T-helper 1 cell treated with Interleukin-12 subunit alpha and Interleukin-12 subunit beta and Interleukin-4 antibody, amounts not matched to agents 30 μg/mL and 1 μg/mL, for 36 hours (primary cell): ENCODE data around the gene PTPRU.

Experiments
- H3K27ac Mint-ChIP-seq: one replicate; pipeline ENCODE4 v1.8.0; 2021; ENCODE audit warnings: mild to moderate bottlenecking, mixed read lengths
- H3K27me3 Mint-ChIP-seq: one replicate; pipeline ENCODE4 v1.8.0; 2021; ENCODE audit warnings: low read depth, mixed read lengths
- H3K36me3 Mint-ChIP-seq: one replicate; pipeline ENCODE4 v1.8.0; 2021; ENCODE audit warnings: low read depth, mixed read lengths
- H3K4me1 Mint-ChIP-seq: one replicate; pipeline ENCODE4 v1.8.0; 2021; ENCODE audit warnings: low read depth, mixed read lengths
- H3K4me3 Mint-ChIP-seq: one replicate; pipeline ENCODE4 v1.8.0; 2021; ENCODE audit warnings: mild to moderate bottlenecking, moderate library complexity, mixed read lengths
- H3K9me3 Mint-ChIP-seq: one replicate; pipeline ENCODE4 v1.8.0; 2021; ENCODE audit warnings: mixed read lengths

The PTPRU gene

DNA sequence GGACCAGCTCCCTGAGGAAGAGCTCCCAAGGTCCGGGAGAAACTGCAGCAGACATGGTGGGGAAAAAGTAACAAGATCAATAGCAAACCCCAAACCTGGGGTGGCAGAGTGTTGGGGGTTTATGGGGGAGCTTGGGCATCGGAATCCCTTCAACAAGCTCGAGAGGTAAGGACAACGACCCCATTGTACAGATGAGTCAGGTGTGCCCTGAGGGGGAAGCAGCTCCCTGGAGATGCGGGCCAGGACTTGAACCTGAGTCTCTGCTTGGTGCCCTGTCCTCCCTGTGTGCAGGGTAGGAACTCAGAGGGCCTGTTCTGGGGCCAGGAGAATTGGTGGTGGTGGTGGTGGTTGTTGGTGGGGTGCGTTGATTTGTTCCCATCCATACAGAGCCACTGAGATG is 125.4 kb downstream of the PTPRU start:
- Mint-ChIP-seq H3K4me3 (no peak overlapping the region), H3K27me3 (peaks cover 13% of the 10 kb centered on the region), H3K4me1 (no peaks in the 10 kb centered on the region), H3K9me3 (no peaks in the 10 kb centered on the region), H3K36me3 (no peaks in the 10 kb centered on the region), H3K27ac (no peak overlapping the region)

DNA sequence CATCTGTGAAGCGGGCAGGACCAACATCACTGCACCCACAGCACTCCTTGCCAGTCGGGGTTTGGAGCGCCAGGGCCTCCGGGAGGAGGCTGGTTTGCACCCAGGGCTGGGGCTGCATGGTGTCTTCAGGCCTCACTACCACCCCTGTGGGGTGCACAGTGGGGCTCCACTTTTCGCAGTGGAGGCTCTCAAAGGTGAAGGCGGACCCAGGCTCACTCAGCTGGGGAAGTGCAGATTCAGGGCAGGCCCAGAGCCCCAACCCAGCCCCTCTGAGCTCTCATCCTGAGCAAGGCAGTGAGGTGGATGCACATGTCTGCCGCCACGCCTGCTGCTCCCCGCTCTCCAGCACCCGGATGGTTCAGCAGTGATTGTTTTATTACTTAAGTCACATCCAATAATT is 125.8 kb downstream of the PTPRU start:
- H3K27ac Mint-ChIP-seq: no peak overlapping the region
- H3K27me3 Mint-ChIP-seq: peaks cover 13% of the 10 kb centered on the region
- no peaks in the 10 kb centered on the region for H3K4me1 Mint-ChIP-seq
- H3K36me3 Mint-ChIP-seq: no peaks in the 10 kb centered on the region
- no peak overlapping the region for H3K4me3 Mint-ChIP-seq
- no peaks in the 10 kb centered on the region for H3K9me3 Mint-ChIP-seq

DNA sequence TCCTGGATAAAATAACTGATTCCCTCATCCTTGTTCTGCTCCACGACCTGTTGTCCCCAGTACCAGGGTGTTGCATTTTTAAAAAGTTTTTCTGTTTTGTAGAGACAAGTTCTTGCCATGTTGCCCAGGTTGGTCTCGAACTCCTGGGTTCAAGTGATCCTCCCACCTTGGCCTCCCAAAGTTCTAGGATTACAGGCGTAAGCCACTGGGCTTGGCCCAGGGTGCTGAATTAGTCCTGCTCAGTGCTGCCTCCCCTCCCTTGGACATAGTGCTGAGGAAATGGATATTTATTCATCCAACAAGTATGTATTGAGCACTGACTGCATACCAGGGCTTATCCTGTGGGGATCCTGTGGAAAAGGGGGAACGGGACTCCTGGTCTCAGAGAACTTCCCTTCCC is 126.4 kb downstream of the PTPRU start:
- no peaks in the 10 kb centered on the region for H3K4me1 Mint-ChIP-seq

DNA sequence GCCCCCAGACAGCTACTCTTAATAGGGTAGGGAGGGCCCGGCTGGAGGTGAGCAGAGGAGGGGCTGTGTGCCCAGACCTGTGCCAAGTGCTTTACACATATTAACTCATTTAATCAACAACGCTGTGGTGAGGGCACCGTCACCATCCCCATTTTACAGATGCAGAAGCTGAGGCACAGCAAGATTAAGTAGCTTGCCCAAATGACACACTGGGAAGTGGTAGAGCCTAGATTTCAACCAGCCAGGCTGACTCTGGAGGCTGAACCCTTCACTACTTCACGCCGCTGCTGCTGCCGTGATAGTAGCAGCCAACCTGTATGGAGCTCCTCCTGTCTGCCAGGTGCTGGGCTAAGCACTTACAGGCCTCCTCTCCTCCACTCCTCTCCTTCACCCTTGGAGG is 127.2 kb downstream of the PTPRU start:
- H3K4me3 Mint-ChIP-seq: no peak overlapping the region
- H3K36me3 Mint-ChIP-seq: no peaks in the 10 kb centered on the region
- no peaks in the 10 kb centered on the region for H3K9me3 Mint-ChIP-seq
- no peaks in the 10 kb centered on the region for H3K4me1 Mint-ChIP-seq
- peaks cover 13% of the 10 kb centered on the region for H3K27me3 Mint-ChIP-seq
- no peak overlapping the region for H3K27ac Mint-ChIP-seq

More for the DNA sequence above, 126.4 kb downstream of the PTPRU start:
- Mint-ChIP-seq H3K9me3 (no peaks in the 10 kb centered on the region), H3K27ac (no peak overlapping the region), H3K27me3 (peaks cover 13% of the 10 kb centered on the region), H3K4me3 (no peak overlapping the region), H3K36me3 (no peaks in the 10 kb centered on the region)

DNA sequence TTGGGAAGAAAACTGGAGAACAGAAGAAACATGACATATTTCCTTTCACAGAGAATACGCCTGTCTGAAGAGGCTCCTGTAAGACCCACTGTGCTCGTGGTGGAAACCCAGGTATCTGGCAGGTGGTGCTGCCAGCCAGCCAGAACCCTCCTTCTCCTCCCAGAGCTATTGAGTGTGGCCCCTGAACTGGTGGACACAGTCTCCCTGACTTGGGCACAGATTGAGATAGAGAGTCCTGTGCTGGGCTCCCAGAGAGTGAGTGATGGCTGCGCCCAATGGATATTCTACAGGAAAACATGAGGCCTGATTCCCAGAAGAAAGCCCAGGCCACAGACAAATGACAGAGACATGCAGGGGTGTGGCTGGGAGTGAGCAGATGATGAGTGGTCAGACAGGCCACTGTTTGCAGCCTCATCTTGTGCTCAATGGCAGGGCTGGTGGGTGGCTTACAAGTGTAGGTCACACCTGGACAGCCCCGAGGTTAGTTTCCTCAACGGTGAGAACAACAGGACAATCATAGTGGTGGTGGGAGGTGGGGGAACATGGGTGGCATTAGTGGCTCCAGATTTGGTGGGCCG is 127.9 kb downstream of the PTPRU start:
- H3K4me3 Mint-ChIP-seq: no peak overlapping the region
- H3K9me3 Mint-ChIP-seq: no peaks in the 10 kb centered on the region
- H3K27ac Mint-ChIP-seq: no peak overlapping the region
- H3K36me3 Mint-ChIP-seq: no peaks in the 10 kb centered on the region
- peaks cover 13% of the 10 kb centered on the region for H3K27me3 Mint-ChIP-seq
- H3K4me1 Mint-ChIP-seq: no peaks in the 10 kb centered on the region

DNA sequence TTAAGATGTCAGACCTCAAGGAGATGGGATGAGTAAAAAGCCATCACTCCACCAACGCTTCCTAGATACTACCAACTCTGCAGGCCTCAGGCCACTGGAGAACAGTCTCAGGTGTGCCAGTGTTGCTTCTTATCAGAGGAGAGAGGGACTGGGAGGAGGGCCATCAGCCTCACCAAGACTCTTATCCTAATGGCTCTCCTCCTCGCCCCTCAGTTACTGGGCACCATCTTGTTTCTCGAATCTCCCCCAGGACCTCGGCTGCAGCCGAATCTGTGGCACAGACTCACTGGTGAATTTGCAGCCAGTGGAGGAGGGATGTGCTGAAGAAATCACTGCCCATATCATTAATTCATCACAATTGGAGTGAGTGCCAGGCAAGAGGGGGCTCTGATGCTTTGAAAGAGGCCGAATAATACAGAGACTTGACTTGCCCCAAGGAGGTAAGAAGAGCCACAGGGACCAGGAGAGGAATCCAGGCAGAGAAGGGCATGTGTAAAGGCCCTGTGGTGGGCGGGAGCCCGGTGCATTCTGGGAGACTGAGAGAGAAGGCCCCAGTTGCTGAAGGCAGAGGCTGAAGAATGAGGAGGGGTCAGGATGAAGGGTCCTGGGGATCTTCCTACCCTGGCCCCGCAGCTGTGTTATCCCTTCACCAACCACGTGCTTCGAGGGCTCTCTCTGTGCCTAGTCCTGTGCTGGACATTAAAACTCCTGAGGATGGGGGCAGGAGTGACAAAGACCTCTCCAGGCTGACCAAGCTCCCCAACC is 129.8 kb downstream of the PTPRU start:
- H3K27ac Mint-ChIP-seq: no peak overlapping the region
- H3K36me3 Mint-ChIP-seq: no peaks in the 10 kb centered on the region
- no peaks in the 10 kb centered on the region for H3K4me1 Mint-ChIP-seq
- H3K27me3 Mint-ChIP-seq: peaks cover 11% of the 10 kb centered on the region
- no peak overlapping the region for H3K4me3 Mint-ChIP-seq
- H3K9me3 Mint-ChIP-seq: no peaks in the 10 kb centered on the region

DNA sequence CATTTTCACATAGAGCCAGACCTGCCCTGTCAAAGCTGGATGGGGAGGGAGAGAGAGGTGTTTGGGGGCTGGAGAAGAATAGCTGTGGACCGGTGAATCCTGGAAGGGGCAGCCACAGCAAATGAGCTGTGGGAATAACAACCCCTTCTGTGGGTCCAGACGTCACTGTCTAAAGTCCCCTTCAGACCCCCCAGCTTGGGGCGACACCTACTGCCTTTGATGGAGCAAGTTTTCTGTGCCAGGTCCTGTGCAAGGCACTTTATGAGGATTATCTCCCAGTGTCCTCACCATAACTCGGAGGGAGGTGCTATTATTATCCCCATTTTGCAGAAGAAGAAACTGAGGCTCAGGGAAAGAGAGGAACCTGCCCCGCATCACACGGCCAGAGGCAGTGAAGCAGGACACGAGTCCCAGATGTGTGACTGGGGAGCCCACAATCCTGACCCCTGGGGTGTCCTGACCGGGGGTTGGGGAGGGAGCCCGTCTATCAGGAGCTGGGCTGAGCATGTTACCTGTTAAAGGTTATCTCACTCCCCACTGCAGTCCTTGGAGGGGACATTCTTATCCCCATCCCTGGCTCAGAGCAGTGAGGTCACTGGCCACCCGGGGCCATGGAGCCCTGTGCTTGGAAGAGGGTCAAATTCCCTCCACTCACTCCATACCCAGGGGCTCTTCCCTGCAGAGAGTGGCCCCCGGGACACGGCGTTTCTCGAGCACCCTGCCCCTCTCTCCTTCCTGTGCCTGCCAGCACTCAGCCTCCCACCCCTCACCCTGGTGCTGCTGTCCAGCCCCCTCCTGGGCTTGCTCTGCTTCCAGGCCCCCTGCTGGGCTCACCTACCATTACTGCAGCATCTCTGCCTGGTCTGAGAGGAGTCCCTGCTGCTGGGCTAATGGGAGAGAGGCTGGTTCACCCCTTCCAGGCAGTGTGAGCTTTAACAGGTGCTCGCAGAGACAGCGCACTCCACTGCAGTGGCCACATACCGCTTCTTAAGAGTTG is 132.9 kb downstream of the PTPRU start:
- Mint-ChIP-seq H3K27ac (no peak overlapping the region), H3K4me1 (no peaks in the 10 kb centered on the region), H3K9me3 (no peaks in the 10 kb centered on the region), H3K27me3 (peaks cover 24% of the 10 kb centered on the region), H3K36me3 (no peaks in the 10 kb centered on the region), H3K4me3 (no peak overlapping the region)

DNA sequence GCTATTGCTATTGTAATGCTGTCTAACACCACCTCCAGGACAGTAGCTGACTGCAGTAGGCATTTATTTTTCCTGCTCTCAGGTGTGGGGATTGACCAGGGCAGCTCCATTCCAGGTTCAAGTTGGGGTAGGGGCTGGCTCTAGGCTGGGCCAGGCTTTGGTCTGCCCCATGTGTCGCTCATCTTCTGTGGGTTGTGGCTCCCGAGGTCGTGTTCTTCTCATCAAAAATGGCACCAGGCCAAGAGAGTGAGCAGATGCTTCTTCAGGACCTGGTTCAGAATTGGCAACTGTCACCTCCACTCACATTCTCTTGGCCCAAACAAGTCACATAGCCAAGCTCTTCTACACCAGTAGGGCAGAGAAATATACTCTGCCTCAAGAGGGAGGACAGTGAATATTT is 133.7 kb downstream of the PTPRU start:
- Mint-ChIP-seq H3K9me3 (no peaks in the 10 kb centered on the region), H3K27me3 (peaks cover 31% of the 10 kb centered on the region), H3K27ac (no peak overlapping the region), H3K4me3 (no peak overlapping the region), H3K4me1 (no peaks in the 10 kb centered on the region), H3K36me3 (no peaks in the 10 kb centered on the region)

DNA sequence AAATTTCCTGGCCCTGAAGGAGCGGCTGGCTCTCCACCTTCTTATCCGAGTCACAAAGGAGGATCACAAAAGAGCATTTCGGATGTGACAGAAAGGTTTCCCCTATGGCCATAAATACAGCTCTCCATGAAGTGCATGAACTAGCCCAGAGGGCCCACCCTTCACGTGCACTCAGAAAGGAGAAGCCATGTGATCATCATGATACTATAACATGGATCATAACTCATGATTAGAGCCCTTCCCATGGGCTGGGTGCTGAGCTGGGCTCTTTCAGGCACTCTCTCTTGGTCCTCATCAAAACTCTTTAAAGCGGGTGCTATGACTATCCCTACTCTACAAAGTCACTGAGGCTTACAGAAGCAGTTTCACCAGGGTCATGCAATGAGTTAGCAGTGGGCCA is 135.0 kb downstream of the PTPRU start:
- H3K9me3 Mint-ChIP-seq: no peaks in the 10 kb centered on the region
- H3K27ac Mint-ChIP-seq: no peak overlapping the region
- no peaks in the 10 kb centered on the region for H3K36me3 Mint-ChIP-seq
- peaks cover 41% of the 10 kb centered on the region for H3K27me3 Mint-ChIP-seq
- no peaks in the 10 kb centered on the region for H3K4me1 Mint-ChIP-seq
- no peak overlapping the region for H3K4me3 Mint-ChIP-seq

DNA sequence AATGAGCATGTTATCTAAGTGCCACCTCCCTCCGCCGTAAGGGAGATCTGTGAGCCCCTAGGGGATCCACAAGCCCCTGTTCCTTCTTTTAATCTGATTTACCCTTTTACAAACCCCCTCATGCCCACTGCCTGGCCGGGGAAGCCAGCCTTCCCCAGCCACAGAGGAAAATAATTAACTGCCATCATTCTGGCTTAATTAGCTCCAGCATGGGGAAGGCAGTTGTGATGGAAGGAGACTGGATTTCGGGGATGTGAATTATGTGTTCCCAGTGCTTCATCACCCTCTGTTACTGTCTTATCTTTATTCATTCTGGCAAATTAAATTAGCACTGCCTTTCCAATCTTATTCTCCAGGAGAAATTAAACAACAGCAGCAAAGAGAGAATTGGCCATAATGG is 135.8 kb downstream of the PTPRU start:
- peaks cover 46% of the 10 kb centered on the region for H3K27me3 Mint-ChIP-seq
- H3K4me3 Mint-ChIP-seq: no peak overlapping the region

More for the DNA sequence above, 135.8 kb downstream of the PTPRU start:
- Mint-ChIP-seq H3K4me1 (no peaks in the 10 kb centered on the region), H3K36me3 (no peaks in the 10 kb centered on the region), H3K9me3 (peaks cover 4% of the 10 kb centered on the region), H3K27ac (no peak overlapping the region)
